HG03095 (cell line): ENCODE results near the gene RTL1.

Experiments
- ATAC-seq: cut with Tn5 transposase; IDR thresholded peaks from one replicate; pipeline ENCODE4 v1.9.1; 2021; ENCODE audit warnings: moderate library complexity; ENCODE audit not compliant: unreplicated experiment

RTL1 gene

DNA sequence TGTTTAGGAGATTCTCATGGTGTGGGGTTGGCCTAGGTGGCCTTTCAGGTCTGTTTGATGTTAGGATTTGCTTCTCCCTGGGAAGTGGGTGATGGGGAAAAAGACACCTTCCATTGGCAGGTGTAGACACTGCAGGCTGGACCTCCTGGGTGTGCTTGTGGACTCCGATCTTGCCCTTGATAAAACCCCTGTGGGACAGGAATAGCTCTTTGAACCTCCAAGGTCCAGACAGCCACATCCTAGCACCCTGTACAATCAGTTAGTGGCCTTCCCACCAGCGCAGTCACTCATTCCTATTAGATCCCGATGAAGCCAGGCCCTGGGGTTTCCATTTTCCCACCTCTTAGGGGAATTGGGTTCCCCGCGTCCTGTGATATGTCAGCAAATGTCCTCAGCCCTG is 49.1 kb downstream of the RTL1 start:
- ATAC-seq: no peak

DNA sequence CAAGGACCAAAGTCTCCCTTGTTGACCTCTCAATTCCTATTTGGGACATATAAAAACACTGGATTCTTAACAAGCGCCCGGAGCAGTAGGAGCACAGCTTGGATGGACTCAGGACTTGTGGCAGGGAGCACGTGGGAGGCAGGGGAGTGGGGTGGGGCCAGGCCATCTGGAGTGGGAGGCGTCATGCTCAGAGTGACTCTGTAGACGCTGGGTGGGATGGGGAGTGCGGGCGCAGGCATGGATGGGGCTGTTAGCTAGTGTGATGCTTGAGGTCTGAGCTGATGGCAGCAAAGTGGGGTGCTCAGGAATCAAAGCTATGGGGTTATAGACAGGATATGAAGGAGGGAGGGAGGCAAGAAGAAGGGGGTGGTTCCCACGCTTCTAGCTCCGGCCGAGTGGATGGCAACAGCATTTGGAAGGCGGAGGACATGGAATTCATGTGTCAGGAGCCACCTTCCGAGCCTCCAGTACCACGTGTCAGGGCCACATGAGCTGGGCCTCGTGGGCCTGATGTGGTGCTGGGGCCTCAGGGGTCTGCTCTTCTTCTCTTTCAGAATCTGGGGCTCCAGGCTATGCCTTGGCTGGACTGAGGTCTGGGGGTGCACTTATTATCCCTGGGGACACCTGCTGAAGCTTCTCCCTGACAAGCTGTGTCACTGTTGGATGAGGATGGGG is 51.4 kb downstream of the RTL1 start:
- no peak for ATAC-seq

- no peak for ATAC-seq
Observed at GRCh38 chr14:100851586-100851916, 52.0 kb downstream of the RTL1 start.

- no peak for ATAC-seq
Observed at GRCh38 chr14:100850841-100851585, 52.5 kb downstream of the RTL1 start.

GRCh38 chr14:100849115-100849781 is 54.3 kb downstream of the RTL1 start:
- no peak for ATAC-seq

- ATAC-seq: no peak
Observed at GRCh38 chr14:100846309-100846859, 57.1 kb downstream of the RTL1 start.

- ATAC-seq: no peak
Observed at GRCh38 chr14:100845341-100845740, 58.2 kb downstream of the RTL1 start.

DNA sequence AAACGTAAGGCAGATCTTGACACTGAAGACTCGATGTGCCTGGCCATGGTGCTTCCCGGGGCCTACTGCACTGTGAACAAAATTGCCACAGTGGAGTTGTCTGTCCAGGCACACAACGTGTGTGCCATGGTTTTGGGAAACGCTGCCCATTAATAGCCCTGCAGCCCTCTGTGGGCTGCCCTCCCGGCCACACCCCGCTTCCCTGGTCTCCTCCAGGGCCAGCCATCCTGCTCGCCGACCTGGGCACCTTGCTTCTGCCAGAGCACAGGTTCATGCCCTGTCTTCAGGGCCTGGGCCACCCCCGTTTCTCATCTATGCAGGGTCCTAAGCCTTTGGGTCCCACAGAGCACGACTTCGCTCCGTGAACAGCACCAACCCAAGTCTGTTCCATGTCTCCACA is 58.7 kb downstream of the RTL1 start:
- ATAC-seq: no peak

- ATAC-seq: no peak
Observed at GRCh38 chr14:100844421-100844820, 59.1 kb downstream of the RTL1 start.

DNA sequence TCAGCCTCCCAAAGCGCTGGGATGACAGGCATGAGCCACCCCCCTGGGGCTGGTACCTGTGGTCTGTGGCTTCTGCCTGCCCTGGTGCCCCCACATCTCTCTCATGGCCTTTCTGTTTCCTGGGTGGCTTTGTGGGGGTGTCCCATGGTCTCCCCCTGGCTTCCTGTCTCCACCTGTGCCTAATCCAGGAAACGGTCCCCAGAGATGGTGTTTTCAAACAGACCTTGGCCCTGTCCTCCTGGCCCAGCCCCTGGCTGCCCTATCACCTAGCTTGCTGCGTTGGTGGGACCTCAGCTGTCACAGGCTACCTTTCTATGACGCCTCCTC is 59.5 kb downstream of the RTL1 start:
- no peak for ATAC-seq

DNA sequence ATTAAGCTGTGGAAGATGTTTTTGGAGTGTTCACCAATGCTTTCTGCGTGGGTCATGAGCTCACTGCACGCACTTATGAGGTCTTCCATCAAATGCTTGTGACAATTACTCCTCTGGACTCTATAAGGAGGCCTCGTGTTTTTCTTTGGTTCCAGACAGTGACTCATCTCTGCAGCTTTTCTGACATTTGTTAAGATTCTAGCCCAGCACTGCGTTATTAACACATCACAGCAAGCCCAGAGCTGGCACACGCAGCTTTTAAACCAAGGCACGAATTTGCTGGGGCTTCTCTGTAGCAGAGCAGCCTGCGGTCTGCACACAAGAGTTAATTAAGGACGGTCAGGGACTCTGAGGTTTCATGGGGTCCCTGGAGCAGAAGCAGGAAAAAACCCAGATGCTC is 60.7 kb downstream of the RTL1 start:
- ATAC-seq: no peak

DNA sequence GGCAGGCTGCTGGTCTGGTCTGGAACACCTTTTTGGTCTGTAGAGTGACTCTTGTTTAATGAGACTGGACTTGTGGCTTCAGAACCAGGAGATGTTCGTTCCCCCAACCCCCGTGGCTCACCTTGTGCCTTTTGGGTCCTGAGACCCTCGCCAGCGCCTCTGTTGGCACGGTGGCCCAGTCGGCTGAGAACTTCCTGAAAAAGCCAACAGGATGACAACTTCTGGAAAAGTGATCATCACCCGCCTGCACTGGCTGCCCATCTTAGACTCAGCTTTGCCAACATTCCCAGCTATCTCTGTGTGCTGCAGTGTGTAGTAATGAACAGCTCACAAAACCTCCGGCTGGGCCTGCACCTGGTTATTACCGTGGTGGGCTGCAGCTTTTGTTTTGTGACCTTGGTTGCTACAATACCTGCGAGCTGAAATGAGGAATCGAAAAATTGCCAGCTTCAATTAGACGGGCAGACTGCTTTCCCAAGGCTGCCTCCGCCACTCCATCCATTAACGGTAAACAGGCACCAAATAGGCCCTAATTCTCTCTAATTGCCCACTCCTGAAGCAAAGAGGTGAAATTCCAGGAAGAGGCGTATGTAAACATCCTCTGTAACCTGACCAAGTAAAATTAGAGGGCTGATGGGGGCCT is 61.6 kb downstream of the RTL1 start:
- no peak for ATAC-seq

DNA sequence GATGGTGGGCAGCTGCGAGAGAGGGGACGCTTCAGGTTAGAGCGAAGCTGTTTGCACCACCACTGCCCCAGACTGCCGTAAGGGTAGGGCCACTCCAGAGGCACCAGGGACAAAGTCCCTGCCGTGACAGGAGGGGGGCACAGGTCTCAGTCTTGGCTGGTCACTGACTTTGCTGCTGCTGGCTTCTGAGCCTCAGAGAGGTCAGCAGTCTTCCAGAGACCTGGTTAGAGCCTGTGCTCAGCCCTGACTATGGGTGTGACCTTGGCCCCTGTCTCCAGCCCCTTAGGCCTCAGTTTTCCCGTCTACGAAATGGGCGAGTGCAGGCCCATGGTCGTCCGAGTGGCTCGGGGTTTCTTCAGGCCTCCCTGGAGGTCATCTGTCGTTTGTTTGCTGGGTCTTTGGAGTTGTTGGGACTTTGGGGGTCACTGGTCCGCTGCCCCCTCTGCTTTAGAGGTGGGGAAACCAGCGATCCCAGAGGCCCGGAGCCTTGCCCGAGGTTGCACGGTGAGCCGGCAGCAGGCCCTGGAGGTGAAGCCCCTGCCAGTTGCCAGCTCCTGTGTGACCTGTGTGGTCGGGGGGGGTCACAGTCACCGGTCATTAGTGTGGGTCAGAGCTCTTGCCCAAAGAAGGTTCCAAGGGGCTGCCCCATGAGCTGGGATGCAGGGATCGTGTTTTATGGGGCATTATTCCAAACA is 62.3 kb downstream of the RTL1 start:
- ATAC-seq: no peak

- no peak for ATAC-seq
Observed at GRCh38 chr14:100840286-100841065, 63.0 kb downstream of the RTL1 start.

- ATAC-seq: no peak
Observed at GRCh38 chr14:100839681-100840111, 63.8 kb downstream of the RTL1 start.

GRCh38 chr14:100839315-100839585 is 64.3 kb downstream of the RTL1 start:
- ATAC-seq: no peak

- no peak for ATAC-seq
Observed at GRCh38 chr14:100838493-100839314, 64.8 kb downstream of the RTL1 start.

- ATAC-seq: no peak
Observed at GRCh38 chr14:100837805-100838350, 65.6 kb downstream of the RTL1 start.
